Measurements from ENCODE around the gene PTK7.
"Not testable (repeated sequence)": the region's sequence is repeated elsewhere in the genome, so short reads cannot be mapped to it uniquely, and the experiment has no call there.

Gene PTK7

DNA sequence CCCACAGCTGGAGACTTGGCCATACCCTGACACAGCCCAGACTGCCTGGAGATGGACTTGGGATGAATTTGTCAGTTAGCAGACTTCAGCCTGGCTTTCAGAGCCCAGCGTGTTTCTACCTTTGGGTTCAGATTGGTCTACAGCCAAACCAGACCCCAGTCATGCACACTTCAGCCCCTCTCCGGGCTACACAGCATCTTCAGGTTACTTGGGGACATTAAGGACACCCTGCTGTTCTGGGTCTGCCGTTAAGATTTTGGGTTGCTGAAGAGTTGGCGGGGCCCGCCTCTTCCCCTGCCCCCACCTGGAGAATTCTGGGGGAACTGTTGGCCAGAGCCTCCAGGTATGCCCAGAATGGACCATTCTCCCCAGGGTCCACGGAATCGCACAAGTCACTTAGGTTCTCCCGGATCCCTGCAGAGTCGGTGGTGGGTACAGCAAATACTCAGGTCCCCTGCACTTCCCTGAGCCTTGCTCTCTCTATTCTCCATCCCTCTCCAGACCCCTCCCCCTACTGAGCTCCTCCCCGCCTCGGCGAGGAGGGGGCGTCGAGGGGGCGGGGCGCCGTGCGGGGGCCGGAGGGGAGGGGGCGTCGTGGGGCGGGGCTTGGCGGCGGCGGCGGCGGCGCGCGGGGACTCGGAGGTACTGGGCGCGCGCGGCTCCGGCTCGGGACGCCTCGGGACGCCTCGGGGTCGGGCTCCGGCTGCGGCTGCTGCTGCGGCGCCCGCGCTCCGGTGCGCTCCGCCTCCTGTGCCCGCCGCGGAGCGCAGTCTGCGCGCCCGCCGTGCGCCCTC lies at the start of gene PTK7:
PTK7 (plus strand) TSS at position 645 of the 794 bp plus-strand sequence. CDS start 175 bp downstream, outside the sequence.
- no peak for DNase-seq (ENCODE audit: low spot score)

DNA sequence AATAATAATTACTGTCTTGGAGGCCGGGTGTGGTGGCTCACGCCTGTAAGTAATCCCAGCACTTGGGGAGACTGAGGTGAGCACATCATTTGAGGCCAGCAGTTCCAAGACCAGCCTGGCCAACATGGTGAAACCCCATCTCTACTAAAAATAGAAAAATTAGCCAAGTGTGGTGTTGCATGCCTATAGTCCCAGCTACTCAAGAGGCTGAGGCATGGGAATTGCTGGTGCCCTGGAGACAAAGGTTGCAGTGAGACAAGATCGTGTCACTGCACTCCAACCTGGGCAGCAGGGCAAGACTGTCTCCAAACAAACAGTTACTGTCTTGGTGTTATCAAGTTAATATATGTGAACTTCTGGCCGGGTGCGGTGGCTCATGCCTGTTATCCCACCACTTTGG lies 49.7 kb upstream of the PTK7 start:
- DNase-seq (ENCODE audit: low spot score), result no peak

DNA sequence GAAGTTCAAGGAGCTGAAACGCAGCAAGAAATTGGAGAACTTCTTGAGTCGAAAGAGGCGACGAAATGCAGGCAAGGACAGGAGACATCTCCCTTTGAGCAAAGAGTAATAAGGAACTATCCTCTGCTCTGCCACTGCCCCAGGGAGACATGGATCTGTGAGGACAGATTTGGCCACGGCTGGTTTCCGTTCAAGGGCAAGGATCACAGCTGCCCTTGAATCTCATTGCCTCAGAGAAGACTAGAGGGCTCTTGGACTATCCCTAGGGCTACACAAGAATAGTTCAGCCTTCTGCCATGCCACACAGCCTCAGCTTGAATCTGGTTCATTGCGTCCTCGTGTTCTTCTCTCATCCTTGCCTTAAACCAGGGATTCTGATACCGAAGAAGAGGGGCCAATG lies 47.0 kb upstream of the PTK7 start:
- no peak for DNase-seq (ENCODE audit: low spot score)

DNA sequence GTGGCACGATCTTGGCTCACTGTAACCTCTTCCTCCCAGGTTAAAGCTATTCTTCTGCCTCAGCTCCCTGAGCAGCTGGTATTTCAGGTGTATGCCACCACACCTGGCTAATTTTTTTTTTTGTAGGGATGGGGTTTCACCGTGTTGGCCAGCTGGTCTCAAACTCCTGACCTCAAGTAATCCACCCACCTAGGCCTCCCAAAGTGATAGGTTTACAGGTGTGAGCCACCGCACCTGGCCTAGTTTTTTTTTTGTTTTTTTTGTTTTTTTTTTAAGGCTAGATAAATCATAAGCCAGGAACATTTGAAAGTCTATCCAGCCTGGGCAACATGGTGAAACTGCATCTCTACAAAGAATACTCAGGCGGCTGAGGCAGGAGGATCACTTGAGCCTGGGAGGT lies 43.8 kb upstream of the PTK7 start:
- no peak for DNase-seq (ENCODE audit: low spot score)

DNA sequence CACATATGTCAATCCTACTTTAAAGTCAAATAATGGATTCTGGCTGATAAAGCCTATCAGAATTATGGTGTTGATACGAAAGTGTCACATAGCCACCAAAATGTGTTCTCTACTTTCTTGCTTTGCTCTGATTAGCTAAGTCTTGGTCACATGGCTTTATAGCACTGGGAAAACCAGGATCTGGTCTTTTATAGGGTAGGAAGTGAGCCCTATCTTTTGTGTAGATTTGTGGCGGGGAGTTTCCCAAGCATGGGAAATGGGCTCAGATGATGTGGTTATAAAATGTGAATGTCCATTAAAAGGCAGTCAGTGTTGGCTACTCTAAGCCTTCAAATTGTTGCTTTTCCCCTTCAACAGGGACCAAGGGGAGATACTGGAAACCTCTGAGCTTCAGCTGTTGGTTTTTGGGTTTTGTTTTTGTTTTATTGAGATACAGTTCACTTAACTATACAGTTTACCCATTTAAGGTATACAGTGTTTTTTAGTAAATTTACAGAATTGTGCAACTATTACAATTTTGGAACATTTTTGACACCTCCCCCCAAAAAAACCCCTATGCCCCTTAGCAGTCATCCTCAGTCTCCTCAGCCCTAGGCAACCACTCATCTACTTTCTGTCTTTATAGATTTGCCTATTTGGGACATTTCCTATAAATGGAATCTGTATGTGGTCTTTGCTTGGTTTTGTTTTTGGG lies 42.5 kb upstream of the PTK7 start:
- DNase-seq (ENCODE audit: low spot score), result no peak

DNA sequence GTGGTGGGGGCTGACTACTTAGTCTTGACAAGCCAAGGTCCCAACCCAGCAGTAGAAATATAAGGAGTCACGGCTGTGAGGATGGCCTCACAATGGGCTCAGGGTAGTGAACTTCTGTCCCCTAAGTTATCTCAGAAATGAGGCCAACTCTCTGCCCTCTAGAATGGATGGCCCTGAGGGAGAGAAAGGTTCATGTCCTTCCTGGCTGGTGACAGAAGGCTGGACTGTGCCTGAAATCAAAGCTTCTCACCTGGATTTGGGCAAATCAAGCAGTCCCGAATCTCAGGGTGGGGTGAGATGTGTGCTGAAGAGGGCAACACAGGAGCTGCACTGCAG lies 42.0 kb upstream of the PTK7 start:
- DNase-seq (ENCODE audit: low spot score), result no peak

DNA sequence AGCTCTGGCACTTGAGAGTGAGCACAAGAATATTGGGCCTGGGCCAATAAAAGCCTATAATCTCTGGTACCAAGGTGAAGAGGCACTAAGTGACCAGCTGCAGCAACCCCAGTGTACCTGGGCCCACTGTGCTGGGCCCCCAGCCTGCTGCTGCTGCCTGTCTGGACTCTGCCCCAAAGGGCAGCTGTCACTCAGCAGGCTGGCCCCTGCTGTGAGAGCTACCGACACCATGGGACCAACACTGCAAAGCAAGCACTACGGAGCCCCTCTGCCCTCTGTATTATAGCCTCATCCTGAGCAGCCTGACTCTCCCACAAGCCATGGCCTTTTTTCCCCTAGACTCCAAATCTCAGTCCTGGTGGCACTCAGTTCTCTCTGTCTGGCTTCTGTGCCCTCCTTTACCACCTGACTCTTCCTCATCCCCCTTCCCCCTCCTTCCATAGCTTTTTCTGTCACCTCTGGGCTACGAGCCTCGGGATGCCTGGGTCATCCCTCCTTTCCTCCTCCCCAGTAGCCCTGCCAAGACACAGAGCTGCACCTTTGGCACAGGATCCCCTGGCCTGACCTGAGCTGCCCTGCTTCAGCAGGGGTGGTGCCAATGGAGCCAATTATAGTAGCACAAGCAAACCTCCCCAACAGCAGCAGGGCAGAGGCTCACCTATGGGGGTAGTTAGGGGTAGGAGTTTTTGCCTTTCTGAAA lies 40.5 kb upstream of the PTK7 start:
- no peak for DNase-seq (ENCODE audit: low spot score)

DNA sequence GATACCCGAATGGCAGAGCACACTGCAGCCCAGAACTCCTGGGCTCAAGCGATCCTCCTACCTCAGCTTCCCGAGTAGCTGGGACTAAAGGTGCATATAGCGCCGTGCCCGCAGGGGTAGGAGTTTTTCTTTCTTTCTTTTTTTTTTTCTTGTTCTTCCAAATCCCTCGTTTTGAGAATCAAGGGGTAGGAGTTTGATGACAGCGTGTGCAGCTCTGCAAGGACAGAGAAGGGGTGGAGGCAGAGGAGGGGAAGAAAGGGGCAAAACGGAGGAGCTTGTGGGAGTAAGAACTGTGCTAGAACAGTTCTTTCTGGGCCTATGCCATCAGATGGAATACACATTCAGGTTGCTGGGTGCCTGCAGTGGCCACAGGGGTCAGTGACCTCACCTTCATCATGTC lies 39.4 kb upstream of the PTK7 start:
- DNase-seq (ENCODE audit: low spot score), result no peak

DNA sequence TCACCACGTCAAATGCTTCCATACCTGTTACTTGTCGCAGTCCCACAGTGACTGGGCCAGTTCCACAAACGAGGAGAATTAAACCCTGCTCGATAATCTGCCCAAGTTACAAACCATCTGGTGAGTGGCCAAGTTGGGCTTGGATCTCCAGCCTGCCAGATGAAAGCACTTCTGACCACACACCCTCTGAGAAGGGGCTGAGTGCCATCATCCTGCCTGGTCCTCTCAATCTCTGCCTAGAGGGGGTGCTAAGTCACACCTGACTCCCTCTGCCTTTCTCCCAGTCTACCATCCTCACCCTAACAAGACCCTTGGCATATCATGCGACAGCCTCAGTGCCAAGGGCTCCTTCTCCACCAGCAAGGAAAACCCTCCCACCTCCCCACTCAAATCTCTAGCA lies 38.9 kb upstream of the PTK7 start:
- no peak for DNase-seq (ENCODE audit: low spot score)

DNA sequence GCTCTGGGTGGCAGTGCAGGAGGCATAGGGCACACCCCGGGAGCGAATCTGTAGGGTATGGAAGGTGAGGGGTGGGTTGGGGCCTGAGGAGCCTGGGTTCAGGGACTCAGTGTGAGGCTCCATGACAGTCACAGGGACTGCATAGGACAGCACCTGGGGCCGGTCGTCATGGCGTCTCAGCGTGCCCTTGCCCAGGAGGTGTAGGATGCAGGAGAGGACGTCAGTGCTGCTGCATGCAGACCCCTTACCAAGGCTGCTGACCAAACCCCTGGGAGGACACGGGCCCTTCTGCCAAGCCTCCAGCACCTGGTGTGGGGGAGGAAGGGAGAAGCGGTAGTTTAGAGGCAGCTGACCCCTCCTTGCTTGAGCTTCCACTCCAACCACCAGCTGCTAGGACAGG lies 38.4 kb upstream of the PTK7 start:
- no peak for DNase-seq (ENCODE audit: low spot score)

DNA sequence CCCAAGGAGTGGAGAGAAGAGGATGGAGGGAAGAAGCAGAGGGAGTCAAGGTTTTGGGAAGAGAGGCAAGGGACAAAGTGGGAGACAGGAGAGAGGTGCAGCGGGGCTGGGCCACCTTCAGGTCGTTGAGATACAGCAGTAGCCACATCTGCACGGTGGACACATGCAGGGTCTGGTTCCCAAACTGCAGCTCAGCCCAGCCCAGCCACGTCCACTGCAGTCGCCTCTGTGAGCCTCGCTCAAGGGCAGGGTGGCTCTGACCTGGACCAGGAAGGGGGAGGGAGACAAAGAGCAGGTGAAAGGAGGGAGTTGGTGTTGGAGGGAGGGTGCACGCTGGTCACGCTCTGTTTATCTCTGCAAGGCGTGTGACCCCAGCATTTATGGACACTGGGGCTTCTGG lies 37.4 kb upstream of the PTK7 start:
- DNase-seq (ENCODE audit: low spot score), result no peak

DNA sequence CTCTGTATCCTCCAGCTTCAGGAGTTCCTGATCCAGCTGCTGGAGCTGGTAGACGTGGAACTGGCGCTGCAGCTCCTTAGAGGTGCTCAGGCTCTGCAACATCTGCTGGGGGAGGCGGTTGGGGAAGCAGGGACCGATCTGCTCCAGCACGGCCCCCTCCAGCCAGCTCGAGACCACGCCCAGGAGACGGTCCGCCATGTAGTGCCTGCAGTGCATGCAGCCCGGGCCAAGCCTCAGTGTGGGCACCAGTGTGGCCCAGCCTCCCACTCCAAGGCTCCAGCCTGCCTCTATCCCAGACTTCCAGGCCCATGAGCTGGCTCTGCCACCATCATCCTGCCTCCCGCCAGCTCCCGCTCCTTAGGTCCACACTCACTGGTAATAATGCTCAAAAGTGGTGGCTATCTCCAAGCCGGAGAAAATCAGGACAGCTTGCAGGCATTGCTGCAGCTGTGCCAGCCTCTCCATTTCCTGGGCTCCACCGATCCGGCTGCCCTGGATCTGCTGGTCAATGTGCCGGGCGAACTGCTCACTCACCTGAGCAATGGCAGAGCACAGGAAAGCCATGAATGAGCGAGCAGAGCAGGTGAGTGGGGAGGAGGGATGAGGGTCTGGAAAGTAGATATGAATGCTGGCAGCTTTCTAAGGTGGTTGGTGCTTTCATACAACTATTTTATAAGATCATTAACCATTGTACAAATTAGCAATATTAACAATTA lies 35.4 kb upstream of the PTK7 start:
- no peak for DNase-seq (ENCODE audit: low spot score)

DNA sequence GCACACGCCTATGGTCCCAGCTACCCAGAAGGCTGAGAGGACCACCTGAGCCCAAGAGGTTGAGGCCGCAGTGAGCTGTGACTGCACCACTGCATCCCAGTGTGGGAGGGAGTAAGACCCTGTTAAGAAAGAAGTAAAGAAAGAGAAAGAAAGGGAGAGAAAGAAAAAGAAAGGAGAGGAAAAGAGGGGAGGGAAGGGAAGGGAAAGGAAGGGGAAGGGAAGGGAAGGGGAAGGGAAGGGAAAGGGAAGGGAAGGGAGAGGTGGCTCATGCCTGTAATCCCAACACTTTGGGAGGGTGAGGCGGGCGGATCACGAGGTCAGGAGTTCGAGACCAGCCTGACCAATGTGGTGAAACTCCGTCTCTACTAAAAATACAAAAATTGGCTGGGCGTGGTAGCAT lies 34.6 kb upstream of the PTK7 start:
- DNase-seq (ENCODE audit: low spot score), result not testable (repeated sequence)

DNA sequence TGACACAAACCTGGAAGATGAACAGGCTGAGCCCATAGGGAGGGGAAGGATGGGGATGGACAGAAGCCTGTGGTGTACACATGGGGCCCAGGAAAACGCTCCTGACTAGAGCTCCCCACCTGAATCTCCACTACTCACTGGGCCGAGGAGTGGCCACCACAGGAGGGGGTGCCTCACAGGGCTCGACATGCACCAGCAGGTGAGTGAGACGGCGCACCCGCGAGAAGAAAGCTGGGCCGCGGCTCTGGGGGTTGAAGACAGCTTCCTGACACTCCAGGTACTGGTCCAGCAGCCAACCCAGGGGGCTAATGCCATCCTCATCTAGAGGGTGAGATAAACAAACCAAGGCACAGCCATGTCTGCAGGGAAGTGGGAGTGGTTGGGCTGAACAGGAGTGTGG lies 32.8 kb upstream of the PTK7 start:
- DNase-seq (ENCODE audit: low spot score), result no peak

DNA sequence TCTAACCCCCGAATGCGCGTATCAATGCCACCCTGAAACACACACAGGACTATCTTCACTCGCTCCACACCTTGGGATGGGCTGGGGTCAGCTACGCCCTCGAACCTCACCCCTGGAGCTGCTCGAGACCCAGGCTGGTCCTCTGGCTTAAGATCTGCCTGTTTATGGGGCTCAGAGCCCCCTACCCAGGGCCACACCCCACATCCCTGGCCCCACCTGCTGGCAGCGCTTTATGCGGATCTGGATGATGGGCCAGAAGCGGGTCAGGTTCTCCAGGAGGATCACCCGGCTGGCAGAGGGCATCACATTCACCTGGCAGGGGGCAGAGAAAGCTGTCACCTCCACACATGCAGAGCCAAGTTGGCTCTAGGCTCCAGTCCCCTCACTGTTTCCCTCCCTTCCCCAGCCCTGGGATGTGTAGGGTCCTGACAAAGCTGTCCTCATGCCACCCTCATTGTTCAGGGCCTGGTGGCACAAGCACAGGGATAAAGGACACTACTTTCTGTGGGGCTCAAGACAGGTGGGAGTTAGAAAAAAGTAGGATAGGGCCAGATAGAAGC lies 30.7 kb upstream of the PTK7 start:
- no peak for DNase-seq (ENCODE audit: low spot score)

DNA sequence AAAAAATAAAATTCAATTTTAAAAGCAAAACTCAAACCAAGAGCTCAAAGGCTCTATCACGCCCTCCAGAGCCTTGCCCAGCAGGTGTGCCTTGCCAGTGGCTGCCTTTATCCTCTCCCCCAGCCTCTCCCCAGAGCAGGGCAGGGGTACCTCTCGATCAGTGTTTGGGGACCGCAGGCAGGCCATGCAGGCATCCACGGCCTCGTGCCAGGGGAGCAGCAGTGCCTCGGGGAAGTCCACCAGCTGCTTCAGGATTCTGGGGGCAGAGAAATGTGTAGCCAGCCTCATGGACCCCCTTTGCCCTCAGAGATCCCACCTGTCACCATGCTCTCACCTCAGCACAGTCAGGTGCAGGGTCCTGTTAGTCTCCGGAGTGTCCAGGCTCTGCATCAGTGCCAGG lies 28.1 kb upstream of the PTK7 start:
- DNase-seq (ENCODE audit: low spot score), result no peak

DNA sequence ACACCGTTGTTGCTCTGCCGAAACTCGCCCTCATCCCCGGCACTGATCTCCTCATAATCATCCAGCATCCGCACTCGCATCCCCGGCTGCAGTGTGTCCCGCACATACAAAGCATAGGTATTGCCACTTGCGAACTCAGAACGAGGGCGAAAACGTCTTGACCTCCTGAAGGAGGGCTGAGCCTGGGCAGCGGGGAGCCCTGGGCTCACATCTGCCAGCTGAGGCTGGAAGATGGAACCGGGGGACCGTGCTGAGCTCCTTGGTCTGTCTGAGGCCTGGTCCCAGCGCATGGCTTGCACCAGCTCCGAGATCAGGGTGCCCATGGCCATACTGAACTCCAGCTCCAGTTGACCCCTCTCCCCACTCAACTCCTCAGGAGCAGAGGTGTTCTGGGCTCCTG lies 25.1 kb upstream of the PTK7 start:
- DNase-seq (ENCODE audit: low spot score), result no peak

DNA sequence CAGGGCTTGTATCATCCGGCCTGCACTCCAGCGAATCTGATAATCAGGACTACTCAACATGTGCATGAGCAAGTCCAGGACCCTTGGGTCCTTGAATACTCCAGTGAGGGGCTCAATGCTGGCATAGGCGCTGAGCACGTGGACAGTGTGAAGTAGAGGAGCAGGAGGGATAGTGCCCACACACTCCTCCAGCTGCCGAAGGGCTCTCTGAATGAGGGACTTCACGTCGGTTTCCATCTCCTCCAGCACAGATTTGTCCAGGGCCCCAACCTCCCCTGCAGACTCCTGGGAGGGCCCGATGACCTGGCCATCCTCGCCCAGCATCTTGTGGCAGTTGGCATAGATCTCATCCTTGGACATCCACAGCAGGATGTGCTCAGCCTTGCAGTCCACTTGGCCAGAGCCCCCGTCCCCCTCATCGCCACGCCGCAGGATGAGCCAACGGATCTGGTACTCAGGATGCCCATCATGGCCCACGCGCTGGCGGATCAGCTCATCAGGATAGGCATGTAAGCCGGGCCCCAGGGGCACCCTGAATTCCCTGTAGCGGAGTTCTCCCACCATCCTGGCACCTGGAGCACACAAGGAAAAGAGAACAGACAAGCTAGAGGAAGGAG lies 23.8 kb upstream of the PTK7 start:
- DNase-seq (ENCODE audit: low spot score), result no peak

DNA sequence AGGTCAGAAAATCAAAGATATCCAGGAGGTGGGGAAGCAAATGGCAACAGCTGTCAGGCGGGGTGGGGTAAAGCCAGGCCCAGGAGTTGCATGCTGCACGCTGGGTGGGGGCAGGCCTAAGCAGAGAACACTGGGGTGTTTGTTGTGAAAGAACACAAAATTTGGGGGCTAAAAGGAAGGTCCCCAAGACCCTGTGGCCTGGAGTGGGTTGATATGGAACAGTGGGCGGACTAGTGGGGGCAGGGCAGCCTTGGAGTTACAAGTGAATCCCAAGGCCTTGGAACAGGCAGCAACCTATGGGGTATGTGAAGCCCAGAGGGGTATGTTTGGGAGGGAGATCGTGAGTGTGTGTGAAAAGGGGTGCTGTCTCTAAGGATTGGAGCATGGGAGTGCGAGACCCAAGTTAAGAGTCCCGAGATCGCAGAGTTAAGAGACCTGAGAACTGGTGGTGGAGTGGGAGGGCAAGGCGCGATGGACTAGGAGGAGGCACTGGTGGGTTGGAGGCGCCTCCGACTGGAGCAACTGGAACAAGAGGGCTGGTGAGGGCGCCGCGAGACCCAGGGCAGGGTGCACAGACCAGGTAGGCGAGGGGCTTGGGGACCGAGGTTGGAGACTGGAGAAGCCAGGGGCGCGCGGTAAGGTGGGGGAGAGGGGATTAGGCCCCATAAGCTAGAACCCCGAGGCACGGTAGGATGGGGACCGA lies 23.1 kb upstream of the PTK7 start:
- no peak for DNase-seq (ENCODE audit: low spot score)

DNA sequence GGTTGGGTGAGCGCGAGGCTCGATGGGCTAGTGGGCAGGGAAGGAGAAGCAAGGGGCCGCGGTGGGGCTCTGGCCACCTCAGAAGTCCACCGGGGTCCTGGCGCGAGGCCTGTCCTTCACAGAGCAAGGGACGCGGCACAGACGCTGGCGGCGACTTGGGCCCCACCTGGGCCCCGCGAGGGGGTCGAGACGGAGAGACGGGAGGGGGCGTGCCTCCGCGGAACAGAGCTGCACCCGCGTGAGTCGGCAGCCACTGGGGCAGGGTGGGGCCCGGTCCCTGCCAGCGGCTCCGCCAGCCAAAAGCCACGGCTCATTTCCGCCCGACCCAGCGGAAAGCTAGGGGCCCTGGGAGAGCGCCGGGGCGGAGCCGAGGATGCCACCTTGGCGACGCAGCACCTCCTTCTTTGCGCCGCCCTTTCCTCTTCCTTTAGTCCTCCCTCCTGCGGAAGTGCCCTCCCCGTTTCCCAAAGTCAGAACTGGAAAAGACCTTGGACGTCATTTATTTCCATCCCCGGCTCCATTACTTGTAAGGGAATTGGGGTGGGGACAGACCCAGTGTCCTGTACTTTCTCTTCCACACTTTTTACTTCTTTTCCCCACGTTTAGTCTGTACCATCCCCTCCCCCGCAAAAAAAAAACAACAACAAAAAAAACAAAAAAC lies 22.4 kb upstream of the PTK7 start, which contains the start of gene CUL7:
CUL7 (minus strand) TSS at position 307 of the 661 bp plus-strand sequence. CDS start 1,063 bp downstream, outside the sequence.
- DNase-seq (ENCODE audit: low spot score), result peak; percentile 90

Measured in CD4-positive, alpha-beta T cell treated with Interleukin-6 at 100 ng/mL for 8 hours (primary cell).